ENCODE data around the gene ACSF3. TPM values are rescaled to one million over a fixed set of nuclear protein-coding genes. Genes with fewer than 3 reads are reported as not detected.

ACSF3 gene
- total RNA-seq, 2 donors from 2014 or later = 34.8 to 35.5 TPM

DNA sequence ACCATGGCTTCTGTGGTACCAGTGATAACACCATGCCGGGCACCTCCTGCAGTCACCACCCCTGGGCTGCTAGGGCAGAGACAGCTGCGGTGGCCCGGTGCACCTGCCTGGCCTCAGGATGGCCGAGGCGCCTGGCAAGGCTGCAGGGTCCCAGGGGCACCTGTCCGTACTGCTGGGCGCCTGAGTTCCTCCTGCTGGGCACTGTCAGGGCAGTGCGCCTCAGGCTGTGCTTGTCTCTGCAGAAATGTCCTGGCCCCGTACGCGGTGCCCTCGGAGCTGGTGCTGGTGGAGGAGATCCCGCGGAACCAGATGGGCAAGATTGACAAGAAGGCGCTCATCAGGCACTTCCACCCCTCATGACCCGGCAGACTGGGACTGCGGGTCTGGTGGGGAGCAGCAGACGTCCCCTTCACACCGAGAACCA, 60.2 kb downstream of the ACSF3 start:
- Mint-ChIP-seq H3K4me3 (no peak overlapping the region), H3K27ac (no peak overlapping the region), H3K36me3 (ENCODE audit: low read depth) (peaks cover 31% of the 10 kb centered on the region), H3K9me3 (peaks cover 10% of the 10 kb centered on the region), H3K4me1 (no peaks in the 10 kb centered on the region), H3K27me3 (ENCODE audit: insufficient read depth) (peaks cover 5% of the 10 kb centered on the region)
- no peak overlapping the region for H3K4me3 ChIP-seq (ENCODE audit: low read length)
- peaks cover 21% of the 10 kb centered on the region for H3K36me3 ChIP-seq (ENCODE audit: control insufficient read depth, insufficient read depth, low read length)
- peaks cover 13% of the 10 kb centered on the region for H3K9me3 ChIP-seq (ENCODE audit: control insufficient read depth, low read length)
- no peak overlapping the region for H3K9ac ChIP-seq (ENCODE audit: extremely low read depth, low read length, poor library complexity, severe bottlenecking)
- TF ChIP-seq, protein P1, sequence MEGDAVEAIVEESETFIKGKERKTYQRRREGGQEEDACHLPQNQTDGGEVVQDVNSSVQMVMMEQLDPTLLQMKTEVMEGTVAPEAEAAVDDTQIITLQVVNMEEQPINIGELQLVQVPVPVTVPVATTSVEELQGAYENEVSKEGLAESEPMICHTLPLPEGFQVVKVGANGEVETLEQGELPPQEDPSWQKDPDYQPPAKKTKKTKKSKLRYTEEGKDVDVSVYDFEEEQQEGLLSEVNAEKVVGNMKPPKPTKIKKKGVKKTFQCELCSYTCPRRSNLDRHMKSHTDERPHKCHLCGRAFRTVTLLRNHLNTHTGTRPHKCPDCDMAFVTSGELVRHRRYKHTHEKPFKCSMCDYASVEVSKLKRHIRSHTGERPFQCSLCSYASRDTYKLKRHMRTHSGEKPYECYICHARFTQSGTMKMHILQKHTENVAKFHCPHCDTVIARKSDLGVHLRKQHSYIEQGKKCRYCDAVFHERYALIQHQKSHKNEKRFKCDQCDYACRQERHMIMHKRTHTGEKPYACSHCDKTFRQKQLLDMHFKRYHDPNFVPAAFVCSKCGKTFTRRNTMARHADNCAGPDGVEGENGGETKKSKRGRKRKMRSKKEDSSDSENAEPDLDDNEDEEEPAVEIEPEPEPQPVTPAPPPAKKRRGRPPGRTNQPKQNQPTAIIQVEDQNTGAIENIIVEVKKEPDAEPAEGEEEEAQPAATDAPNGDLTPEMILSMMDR (conservative IDR thresholded peaks at IDR 0.05) = no peak
- H3K4me1 ChIP-seq (ENCODE audit: control insufficient read depth, insufficient read depth, low read length) = no peaks in the 10 kb centered on the region
- 95 to 96% methylated on average over 14 to 19 of the region's 19 CpGs for WGBS, 2 experiments (ENCODE audit: insufficient coverage in 1 of 2, insufficient read length in 1 of 2)
- H3K27me3 ChIP-seq (ENCODE audit: control insufficient read depth, insufficient read depth, low read length, poor library complexity, severe bottlenecking) = no peaks in the 10 kb centered on the region
- no peak for DNase-seq
- H3K27ac ChIP-seq (ENCODE audit: low read depth, low read length) = no peak overlapping the region

DNA sequence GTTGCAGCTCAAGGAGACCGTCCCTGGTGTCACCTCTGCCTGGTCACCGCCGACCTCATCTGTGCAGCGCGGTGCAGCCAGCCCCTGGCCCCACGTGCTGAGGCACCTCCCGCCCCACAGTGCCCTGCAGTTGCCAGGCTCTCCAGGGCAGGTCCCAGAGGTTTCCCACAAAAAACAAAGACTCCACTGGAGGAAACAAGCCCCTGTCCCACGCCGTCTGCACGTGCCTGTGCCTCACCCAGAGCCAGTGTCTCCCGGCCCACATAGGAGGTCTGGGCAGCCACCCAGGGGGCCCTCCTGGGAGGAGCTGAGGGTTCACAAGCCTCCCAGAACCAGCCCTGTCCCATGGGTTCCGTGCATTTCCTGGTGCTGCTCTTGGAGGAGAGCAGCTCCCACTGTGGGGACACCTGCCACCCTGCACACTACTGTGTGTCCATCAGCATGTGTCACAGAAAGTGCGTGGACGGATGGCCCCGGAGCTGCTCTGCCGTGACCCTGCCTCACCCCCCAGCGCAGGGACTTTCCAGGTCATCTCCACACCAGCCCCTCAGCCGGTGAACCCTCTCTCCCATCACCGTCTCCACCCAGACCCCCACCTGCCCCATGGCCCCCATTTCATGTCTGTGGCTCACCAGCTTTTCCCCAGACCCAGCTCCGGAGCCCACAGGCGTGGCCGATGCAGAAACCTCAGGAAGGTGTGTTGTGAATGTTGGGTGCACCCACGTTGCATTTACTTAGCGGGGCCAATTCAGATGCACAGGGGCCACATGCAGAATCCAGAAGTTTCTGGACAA, 60.9 kb downstream of the ACSF3 start:
- Histone ChIP-seq H3K9me3 (ENCODE audit: control insufficient read depth, low read length) (peaks cover 6% of the 10 kb centered on the region), H3K9ac (ENCODE audit: extremely low read depth, low read length, poor library complexity, severe bottlenecking) (no peak overlapping the region), H3K27me3 (ENCODE audit: control insufficient read depth, insufficient read depth, low read length, poor library complexity, severe bottlenecking) (no peaks in the 10 kb centered on the region), H3K27ac (ENCODE audit: low read depth, low read length) (no peak overlapping the region), H3K4me1 (ENCODE audit: control insufficient read depth, insufficient read depth, low read length) (no peaks in the 10 kb centered on the region), H3K4me3 (ENCODE audit: low read length) (no peak overlapping the region), H3K36me3 (ENCODE audit: control insufficient read depth, insufficient read depth, low read length) (peaks cover 15% of the 10 kb centered on the region)
- TF ChIP-seq, protein P1 (conservative IDR thresholded peaks at IDR 0.05) = no peak
- Mint-ChIP-seq H3K36me3 (ENCODE audit: low read depth) (peaks cover 23% of the 10 kb centered on the region), H3K9me3 (peaks cover 3% of the 10 kb centered on the region), H3K27me3 (ENCODE audit: insufficient read depth) (peaks cover 5% of the 10 kb centered on the region), H3K4me1 (no peaks in the 10 kb centered on the region), H3K27ac (no peak overlapping the region), H3K4me3 (no peak overlapping the region)
- 88 to 94% methylated on average over 8 to 24 of the region's 24 CpGs for WGBS, 2 experiments (ENCODE audit: insufficient coverage in 1 of 2, insufficient read length in 1 of 2)
- DNase-seq = no peak

DNA sequence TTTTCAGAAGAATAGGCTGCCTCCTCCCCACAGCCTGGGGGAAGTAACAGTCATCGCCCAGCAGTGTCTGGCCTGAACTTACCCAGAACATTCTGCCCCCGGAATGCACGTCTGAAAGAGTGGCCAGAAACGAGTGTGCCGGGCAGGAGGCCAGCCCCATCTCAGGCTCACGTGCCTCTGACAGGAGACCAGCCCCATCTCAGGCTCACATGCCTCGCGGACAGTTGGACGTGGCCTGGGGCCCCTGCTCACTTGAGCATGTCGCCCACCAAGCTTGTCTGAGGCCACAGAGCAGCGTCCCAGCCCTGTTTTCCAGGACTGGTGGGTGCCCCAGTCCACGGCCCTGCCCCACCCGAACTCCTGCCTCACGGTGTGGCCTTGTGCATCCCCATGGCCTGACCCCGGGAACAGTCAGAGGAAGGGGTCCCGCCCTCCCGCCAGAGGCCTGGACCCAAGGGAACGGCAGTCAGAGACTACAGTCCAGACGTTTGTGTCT, 61.6 kb downstream of the ACSF3 start:
- Mint-ChIP-seq H3K36me3 (ENCODE audit: low read depth) (peaks cover 17% of the 10 kb centered on the region), H3K27me3 (ENCODE audit: insufficient read depth) (peaks cover 5% of the 10 kb centered on the region), H3K4me1 (no peaks in the 10 kb centered on the region), H3K4me3 (no peak overlapping the region), H3K27ac (no peak overlapping the region), H3K9me3 (no peaks in the 10 kb centered on the region)
- 80% methylated on average over 11 to 19 of the region's 19 CpGs for WGBS, 2 experiments (ENCODE audit: insufficient coverage in 1 of 2, insufficient read length in 1 of 2)
- Histone ChIP-seq H3K36me3 (ENCODE audit: control insufficient read depth, insufficient read depth, low read length) (peaks cover 11% of the 10 kb centered on the region), H3K27ac (ENCODE audit: low read depth, low read length) (no peak overlapping the region), H3K9ac (ENCODE audit: extremely low read depth, low read length, poor library complexity, severe bottlenecking) (no peak overlapping the region), H3K27me3 (ENCODE audit: control insufficient read depth, insufficient read depth, low read length, poor library complexity, severe bottlenecking) (no peaks in the 10 kb centered on the region), H3K4me1 (ENCODE audit: control insufficient read depth, insufficient read depth, low read length) (no peaks in the 10 kb centered on the region), H3K9me3 (ENCODE audit: control insufficient read depth, low read length) (no peaks in the 10 kb centered on the region), H3K4me3 (ENCODE audit: low read length) (no peak overlapping the region)
- TF ChIP-seq, protein P1 (conservative IDR thresholded peaks at IDR 0.05) = no peak
- DNase-seq = no peak
